KOPT-K1 (cell line): ENCODE measurements around the gene MAGI2.
"Not testable (repeated sequence)": the region's sequence is repeated elsewhere in the genome, so short reads cannot be mapped to it uniquely, and the experiment has no call there.

Experiments used
- H3K27ac ChIP-seq: fragments of 200-600 bp; sonication (generic); 2 replicates; pipeline ENCODE4 v1.5.1; 2016; ENCODE audit warnings: antibody characterized with exemption, mild to moderate bottlenecking, low read depth, low read length; ENCODE audit not compliant: poor library complexity, severe bottlenecking
- H3K36me3 ChIP-seq: fragments of 200-600 bp; sonication (generic); 2 replicates; pipeline ENCODE4 v1.5.1; 2017; ENCODE audit warnings: antibody characterized with exemption, mild to moderate bottlenecking, low read length, moderate library complexity; ENCODE audit not compliant: insufficient read depth
- H3K9me3 ChIP-seq: fragments of 200-600 bp; sonication (generic); 2 replicates; pipeline ENCODE4 v1.5.1; 2017; ENCODE audit warnings: antibody characterized with exemption, low read length, mild to moderate bottlenecking; ENCODE audit not compliant: insufficient read depth, poor library complexity, severe bottlenecking

Gene MAGI2

DNA sequence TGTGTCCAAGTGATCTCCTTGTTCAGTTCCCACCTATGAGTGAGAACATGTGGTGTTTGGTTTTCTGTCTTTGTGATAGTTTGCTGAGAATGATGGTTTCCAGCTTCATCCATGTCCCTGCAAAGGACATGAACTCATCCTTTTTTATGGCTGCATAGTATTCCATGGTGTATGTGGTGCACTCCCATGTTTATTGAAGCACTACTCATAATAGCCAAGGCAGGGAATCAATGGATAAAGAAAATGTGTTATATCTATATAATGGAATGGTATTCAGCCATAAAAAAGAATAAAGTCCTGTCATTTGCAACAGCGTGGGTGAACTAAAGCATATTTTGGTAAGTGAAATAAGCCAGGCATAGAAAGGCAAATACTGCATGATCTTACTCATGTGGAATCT lies 1213.3 kb downstream of the MAGI2 start:
- H3K27ac ChIP-seq, H3K36me3 ChIP-seq, H3K9me3 ChIP-seq: not testable (repeated sequence)

GRCh38 chr7:78234634-78235033 lies 1218.8 kb downstream of the MAGI2 start:
- Histone ChIP-seq H3K36me3 (no peaks in the 10 kb centered on the region), H3K9me3 (no peaks in the 10 kb centered on the region), H3K27ac (no peak overlapping the region)

GRCh38 chr7:78232806-78233205 lies 1220.7 kb downstream of the MAGI2 start:
- Histone ChIP-seq H3K36me3 (no peaks in the 10 kb centered on the region), H3K9me3 (no peaks in the 10 kb centered on the region), H3K27ac (no peak overlapping the region)

- no peak overlapping the region for H3K27ac ChIP-seq
- H3K9me3 ChIP-seq = no peaks in the 10 kb centered on the region
- no peaks in the 10 kb centered on the region for H3K36me3 ChIP-seq
Measured at GRCh38 chr7:78226059-78226719, 1227.3 kb downstream of the MAGI2 start.

GRCh38 chr7:78225534-78225933 lies 1227.9 kb downstream of the MAGI2 start:
- Histone ChIP-seq H3K36me3 (no peaks in the 10 kb centered on the region), H3K27ac (no peak overlapping the region), H3K9me3 (no peaks in the 10 kb centered on the region)

GRCh38 chr7:78224923-78225322 lies 1228.5 kb downstream of the MAGI2 start:
- no peaks in the 10 kb centered on the region for H3K9me3 ChIP-seq
- H3K27ac ChIP-seq = no peak overlapping the region
- H3K36me3 ChIP-seq = no peaks in the 10 kb centered on the region

- Histone ChIP-seq H3K36me3 (no peaks in the 10 kb centered on the region), H3K27ac (no peak overlapping the region), H3K9me3 (no peaks in the 10 kb centered on the region)
Measured at GRCh38 chr7:78223598-78223997, 1229.9 kb downstream of the MAGI2 start.

GRCh38 chr7:78222001-78222751 lies 1231.3 kb downstream of the MAGI2 start:
- Histone ChIP-seq H3K9me3 (no peaks in the 10 kb centered on the region), H3K27ac (no peak overlapping the region), H3K36me3 (no peaks in the 10 kb centered on the region)

GRCh38 chr7:78220754-78221153 lies 1232.7 kb downstream of the MAGI2 start:
- no peaks in the 10 kb centered on the region for H3K36me3 ChIP-seq
- H3K9me3 ChIP-seq = no peaks in the 10 kb centered on the region
- H3K27ac ChIP-seq = no peak overlapping the region

- no peaks in the 10 kb centered on the region for H3K36me3 ChIP-seq
- no peaks in the 10 kb centered on the region for H3K9me3 ChIP-seq
Measured at GRCh38 chr7:78218876-78219275, 1234.6 kb downstream of the MAGI2 start.

GRCh38 chr7:78218051-78218450 lies 1235.4 kb downstream of the MAGI2 start:
- H3K9me3 ChIP-seq = no peaks in the 10 kb centered on the region
- H3K36me3 ChIP-seq = no peaks in the 10 kb centered on the region
- H3K27ac ChIP-seq = no peak overlapping the region

More at GRCh38 chr7:78218876-78219275, 1234.6 kb downstream of the MAGI2 start:
- H3K27ac ChIP-seq = no peak overlapping the region

GRCh38 chr7:78215199-78215598 lies 1238.3 kb downstream of the MAGI2 start:
- Histone ChIP-seq H3K27ac (no peak overlapping the region), H3K9me3 (no peaks in the 10 kb centered on the region), H3K36me3 (no peaks in the 10 kb centered on the region)

DNA sequence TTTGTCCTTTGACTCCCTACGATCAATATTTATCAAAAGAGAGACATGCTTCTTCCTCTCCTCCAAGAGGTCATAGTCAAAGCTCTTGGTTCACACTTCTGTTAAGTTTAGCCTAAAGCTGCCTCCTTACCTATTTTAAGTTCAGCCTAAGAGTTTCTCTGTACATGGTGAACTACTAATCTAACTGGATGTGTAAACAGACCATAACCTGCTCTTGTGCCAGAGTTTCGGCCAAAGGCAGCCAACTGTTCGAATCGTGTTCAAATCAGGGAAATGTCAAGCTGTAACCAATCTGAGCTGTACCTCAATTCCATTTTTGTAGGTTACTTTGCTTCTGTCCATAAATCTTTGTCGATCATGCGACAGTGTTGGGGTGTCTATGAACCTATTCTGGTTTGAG lies 1240.1 kb downstream of the MAGI2 start:
- H3K9me3 ChIP-seq = no peaks in the 10 kb centered on the region
- no peaks in the 10 kb centered on the region for H3K36me3 ChIP-seq
- H3K27ac ChIP-seq = no peak overlapping the region

GRCh38 chr7:78212476-78213060 lies 1240.9 kb downstream of the MAGI2 start:
- Histone ChIP-seq H3K27ac (no peak overlapping the region), H3K9me3 (no peaks in the 10 kb centered on the region), H3K36me3 (no peaks in the 10 kb centered on the region)

DNA sequence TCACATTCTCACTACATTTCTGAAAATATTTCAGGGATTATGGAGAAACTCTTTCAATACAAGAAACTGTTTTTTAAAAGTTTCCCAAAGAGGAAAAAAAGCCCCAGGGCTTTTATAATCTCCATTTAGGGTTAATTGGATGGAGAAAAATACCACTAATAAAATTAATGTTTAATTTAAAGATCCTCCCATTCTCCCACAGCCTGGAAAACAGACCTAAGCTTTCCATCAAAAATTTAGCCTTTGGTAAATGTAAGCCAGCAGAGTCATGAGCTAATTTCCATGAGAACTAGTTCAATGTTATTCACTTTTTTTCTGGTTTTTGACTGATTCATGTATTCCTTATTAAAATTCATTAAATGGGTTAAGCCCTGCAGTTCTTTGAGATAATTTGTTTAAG lies 1246.2 kb downstream of the MAGI2 start:
- no peaks in the 10 kb centered on the region for H3K9me3 ChIP-seq
- H3K36me3 ChIP-seq = no peaks in the 10 kb centered on the region
- no peak overlapping the region for H3K27ac ChIP-seq

GRCh38 chr7:78206769-78207168 lies 1246.7 kb downstream of the MAGI2 start:
- Histone ChIP-seq H3K9me3 (no peaks in the 10 kb centered on the region), H3K27ac (no peak overlapping the region), H3K36me3 (no peaks in the 10 kb centered on the region)
